IMR-90 (cell line): Measurements from ENCODE around the gene PDLIM4. TPM values are rescaled to one million over a fixed set of nuclear protein-coding genes. Genes with fewer than 3 reads are reported as not detected.

ENCODE experiments used
- ATAC-seq: fragments of 200-7000 bp; cut with Tn5 transposase; 2 replicates; pipeline ENCODE4 v1.9.1; 2020; ENCODE audit warnings: low read depth, mild to moderate bottlenecking, moderate library complexity
- BruUV-seq: library from RNA; stranded (reverse); fragments of 400-500 nt; replicated peaks from 2 replicates; lab custom pipeline; 2021; lab: Mats Ljungman, UMichigan
- CTCF ChIA-PET: fragments of 300-600 bp; formaldehyde crosslinking; extraction: SDS; loops from one replicate; lab custom pipeline; 2021; ENCODE audit warnings: antibody characterized with exemption; lab: Yijun Ruan, JAX
- POLR2A ChIA-PET: fragments of 300-600 bp; sonication (Branson Sonifier 250); formaldehyde crosslinking; loops from one replicate; lab custom pipeline; 2022; ENCODE audit warnings: antibody characterized with exemption; ENCODE audit not compliant: unreplicated experiment; lab: Charles Lee
- DNase-seq: peaks from one replicate; pipeline ENCODE4 v3.0.0; 2013
- H2AFZ ChIP-seq: replicated peaks from 2 replicates; pipeline ENCODE3; 2013; ENCODE audit warnings: low read length, mild to moderate bottlenecking; ENCODE audit not compliant: poor library complexity
- H2AK5ac ChIP-seq: 2 replicates; pipeline ENCODE4 v1.6.1; 2013; ENCODE audit warnings: low read depth, low read length, inconsistent platforms
- H2AK9ac ChIP-seq: replicated peaks from 2 replicates; pipeline ENCODE3; 2013; ENCODE audit warnings: mild to moderate bottlenecking, low read depth, low read length, moderate library complexity; ENCODE audit not compliant: poor library complexity
- H2BK120ac ChIP-seq: 2 replicates; pipeline ENCODE4 v1.6.1; 2013; ENCODE audit warnings: low read depth, low read length, inconsistent platforms
- H2BK15ac ChIP-seq: 3 replicates; pipeline ENCODE4 v1.6.1; 2013; ENCODE audit warnings: low read depth, low read length, inconsistent platforms
- H2BK20ac ChIP-seq: 2 replicates; pipeline ENCODE4 v1.6.1; 2013; ENCODE audit warnings: low read depth, mild to moderate bottlenecking, inconsistent platforms, low read length, moderate library complexity
- H2BK5ac ChIP-seq: 2 replicates; pipeline ENCODE4 v1.6.1; 2013; ENCODE audit warnings: mild to moderate bottlenecking, low read depth, low read length, inconsistent platforms; ENCODE audit not compliant: poor library complexity, severe bottlenecking
- H3K14ac ChIP-seq: replicated peaks from 2 replicates; pipeline ENCODE4 v1.6.1; 2013; ENCODE audit warnings: low read depth, low read length, inconsistent platforms
- H3K18ac ChIP-seq: 2 replicates; pipeline ENCODE4 v1.6.1; 2013; ENCODE audit warnings: low read depth, low read length, control low read depth
- H3K23ac ChIP-seq: 2 replicates; pipeline ENCODE4 v1.6.1; 2013; ENCODE audit warnings: low read depth, low read length, inconsistent platforms
- H3K27ac ChIP-seq: 2 replicates; pipeline ENCODE4 v1.5.1; 2013; ENCODE audit warnings: mild to moderate bottlenecking, control low read depth, low read length; ENCODE audit not compliant: insufficient read depth
- H3K27me3 ChIP-seq: 2 replicates; pipeline ENCODE4 v1.6.1; 2013; ENCODE audit warnings: low read length; ENCODE audit not compliant: control insufficient read depth, insufficient read depth
- H3K36me3 ChIP-seq: 2 replicates; pipeline ENCODE4 v1.6.1; 2013; ENCODE audit warnings: low read length, mixed read lengths; ENCODE audit not compliant: control insufficient read depth, insufficient read depth
- H3K4ac ChIP-seq: 2 replicates; pipeline ENCODE4 v1.6.1; 2013; ENCODE audit warnings: low read depth, low read length, inconsistent platforms
- H3K4me1 ChIP-seq: 2 replicates; pipeline ENCODE4 v1.6.1; 2013; ENCODE audit warnings: low read length, mixed read lengths; ENCODE audit not compliant: control insufficient read depth, insufficient read depth
- H3K4me2 ChIP-seq: 2 replicates; pipeline ENCODE4 v1.6.1; 2013; ENCODE audit warnings: low read depth, mild to moderate bottlenecking, control low read depth, low read length, moderate library complexity
- H3K4me3 ChIP-seq: 2 replicates; pipeline ENCODE4 v1.5.1; 2013; ENCODE audit warnings: low read depth, mild to moderate bottlenecking, control low read depth, low read length, moderate library complexity; ENCODE audit not compliant: insufficient read depth
- H3K56ac ChIP-seq: 2 replicates; pipeline ENCODE4 v1.6.1; 2013; ENCODE audit warnings: low read length, inconsistent platforms; ENCODE audit not compliant: insufficient read depth; ENCODE audit errors: extremely low read depth
- H3K79me1 ChIP-seq, 2 experiments: 2 replicates each; pipeline ENCODE4 v1.6.1; 2013; ENCODE audit warnings: low read length in 2 of 2, inconsistent platforms in 1 of 2, low read depth in 1 of 2
- H3K9ac ChIP-seq: 2 replicates; pipeline ENCODE4 v1.6.1; 2013; ENCODE audit warnings: low read depth, low read length, control low read depth
- H3K9me1 ChIP-seq: 2 replicates; pipeline ENCODE4 v1.6.1; 2013; ENCODE audit warnings: low read length, inconsistent platforms; ENCODE audit not compliant: insufficient read depth
- H3K9me3 ChIP-seq: 2 replicates; pipeline ENCODE4 v1.6.1; 2013; ENCODE audit warnings: low read length; ENCODE audit not compliant: control insufficient read depth, insufficient read depth
- H4K20me1 ChIP-seq: 2 replicates; pipeline ENCODE4 v1.6.1; 2013; ENCODE audit warnings: low read length, inconsistent platforms; ENCODE audit not compliant: insufficient read depth
- H4K5ac ChIP-seq: 2 replicates; pipeline ENCODE4 v1.6.1; 2013; ENCODE audit warnings: mild to moderate bottlenecking, low read depth, low read length, control low read depth
- H4K8ac ChIP-seq, 2 experiments: 2 replicates each; pipeline ENCODE4 v1.6.1; 2013; ENCODE audit warnings: low read depth in 2 of 2, low read length in 2 of 2, control low read depth in 1 of 2, inconsistent platforms in 1 of 2
- H4K91ac ChIP-seq: 2 replicates; pipeline ENCODE4 v1.6.1; 2013; ENCODE audit warnings: low read depth, low read length, inconsistent platforms; ENCODE audit not compliant: insufficient read depth
- WGBS, 2 experiments: methylation state at CpG; one replicate each; pipeline versions ENCODE4 v1.1.5 to v1.1.7; 2013; ENCODE audit warnings: missing lambda C conversion rate in 2 of 2; ENCODE audit not compliant: insufficient read length in 1 of 2; ENCODE audit errors: extremely low coverage in 2 of 2; 5-methylcytosine and 5-hydroxymethylcytosine counted together
- dilution Hi-C: fragments of 300-500 bp; cut with HindIII; formaldehyde crosslinking; loops from one replicate; pipeline ENCODE4 v1.14.3; 2018; ENCODE audit warnings: low sequenced_read_pairs; ENCODE audit not compliant: unreplicated experiment
- in situ Hi-C: fragments of 300-500 bp; cut with MboI; formaldehyde crosslinking; loops from 3 replicates; pipeline ENCODE4 v1.14.3; 2019; ENCODE audit warnings: low sequenced_read_pairs, inconsistent platforms, mixed read lengths
- intact Hi-C: fragments of 100-400 bp; cut with micrococcal nuclease; formaldehyde crosslinking; loops from 2 replicates; pipeline ENCODE4 v1.10.0; 2022
- polyA plus RNA-seq, 3 experiments: library from polyadenylated mRNA; depleted of rRNA; stranded (reverse); fragments of >200 nt; gene quantifications; 2 replicates each; pipeline ENCODE4 v1.2.3, GENCODE V29; 2012; ENCODE audit warnings: low replicate concordance in 1 of 3
- total RNA-seq: library from RNA; depleted of rRNA; stranded (reverse); fragments of >200 nt; gene quantifications from 2 replicates; pipeline ENCODE4 v1.2.3, GENCODE V29; 2012
- TF ChIP-seq, protein P1 (sequence below): fragments of 150-350 bp; IDR thresholded peaks from 2 replicates; pipeline ENCODE4 v1.6.1; 2016; ENCODE audit warnings: low read depth, mild to moderate bottlenecking, low read length, moderate library complexity, borderline replicate concordance

PDLIM4 gene
- total and polyA plus RNA-seq, 2 of the 4 experiments (the other 2 are of a cell fraction) = 61.1 to 214 TPM

- TF ChIP-seq, protein P1, sequence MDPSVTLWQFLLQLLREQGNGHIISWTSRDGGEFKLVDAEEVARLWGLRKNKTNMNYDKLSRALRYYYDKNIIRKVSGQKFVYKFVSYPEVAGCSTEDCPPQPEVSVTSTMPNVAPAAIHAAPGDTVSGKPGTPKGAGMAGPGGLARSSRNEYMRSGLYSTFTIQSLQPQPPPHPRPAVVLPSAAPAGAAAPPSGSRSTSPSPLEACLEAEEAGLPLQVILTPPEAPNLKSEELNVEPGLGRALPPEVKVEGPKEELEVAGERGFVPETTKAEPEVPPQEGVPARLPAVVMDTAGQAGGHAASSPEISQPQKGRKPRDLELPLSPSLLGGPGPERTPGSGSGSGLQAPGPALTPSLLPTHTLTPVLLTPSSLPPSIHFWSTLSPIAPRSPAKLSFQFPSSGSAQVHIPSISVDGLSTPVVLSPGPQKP = no peak
- H2BK120ac ChIP-seq = no peak overlapping the region
- no peak overlapping the region for H3K14ac ChIP-seq
- peaks cover 10% of the 10 kb centered on the region for H3K36me3 ChIP-seq
- no peaks in the 10 kb centered on the region; the same call in 1 of the 2 replicates for H4K20me1 ChIP-seq
- H3K4ac ChIP-seq = no peak overlapping the region
- H3K18ac ChIP-seq = no peak overlapping the region
- H2AK9ac ChIP-seq = no peak overlapping the region
- ChIA-PET POLR2A (no interaction called here), CTCF (no interaction called here)
- no peak overlapping the region for H4K5ac ChIP-seq
- intact Hi-C loops = no loop called here
- no peak overlapping the region for H2AK5ac ChIP-seq
- no peaks in the 10 kb centered on the region; the same call in 1 of the 2 replicates for H3K9me1 ChIP-seq
- peak; percentile 52 for DNase-seq
- no peak overlapping the region for H3K27ac ChIP-seq
- H4K91ac ChIP-seq = no peak overlapping the region
- no peak for ATAC-seq
- no peak overlapping the region for H3K56ac ChIP-seq
- H3K4me3 ChIP-seq = no peak overlapping the region
- H3K9me3 ChIP-seq = no peaks in the 10 kb centered on the region
- H2BK15ac ChIP-seq = no peak overlapping the region
- H3K4me2 ChIP-seq = no peak overlapping the region
- H2BK5ac ChIP-seq = no peak overlapping the region
- H3K27me3 ChIP-seq = peaks cover 5% of the 10 kb centered on the region
- no peak overlapping the region for H2BK20ac ChIP-seq
- 0 out of 4 replicates have a peak, but pooled peaks cover 0 to 5% of the 10 kb centered on the region in 2 experiments for H3K79me1 ChIP-seq
- H3K4me1 ChIP-seq = no peaks in the 10 kb centered on the region; the same call in 1 of the 2 replicates
- WGBS, 2 experiments = 0% methylated on average over 1 of the region's 6 CpGs; no CpG with 5 or more reads in 1 of the 2 experiments
- in situ Hi-C loops = no loop called here
- H3K23ac ChIP-seq = no peak overlapping the region
- H3K9ac ChIP-seq = no peak overlapping the region
- H2AFZ ChIP-seq = no peak overlapping the region
- no peak overlapping the region for H4K8ac ChIP-seq
- no TSS peak for BruUV-seq
- dilution Hi-C loops = no loop called here
Measured at GRCh38 chr5:132277256-132277655, 19.8 kb downstream of the PDLIM4 start.
